Activated B cell treated with CpG ODN at 0.5 μM for 24 hours (primary cell): Measurements from ENCODE around the gene DCTN1. TPM values are rescaled to one million over a fixed set of nuclear protein-coding genes. Genes with fewer than 3 reads are reported as not detected.

Experiments used
- ATAC-seq: fragments of 200-7000 bp; cut with Tn5 transposase; one replicate; pipeline ENCODE4 v1.10.0; 2021; ENCODE audit warnings: low read depth, mild to moderate bottlenecking, moderate library complexity
- CTCF ChIA-PET: fragments of 350-600 bp; sonication (Branson Sonifier 250); formaldehyde crosslinking; loops from one replicate; lab custom pipeline; 2021; ENCODE audit warnings: antibody characterized with exemption; lab: Charles Lee
- POLR2A ChIA-PET: fragments of 350-600 bp; sonication (Branson Sonifier 250); formaldehyde crosslinking; loops from one replicate; lab custom pipeline; 2021; ENCODE audit warnings: antibody characterized with exemption; lab: Charles Lee
- DNase-seq: peaks from one replicate; pipeline ENCODE4 v3.0.0; 2022
- H3K27ac Mint-ChIP-seq: one replicate; pipeline ENCODE4 v1.8.0; 2020; ENCODE audit warnings: mixed read lengths
- H3K27me3 Mint-ChIP-seq: one replicate; pipeline ENCODE4 v1.8.0; 2021; ENCODE audit warnings: mixed read lengths
- H3K36me3 Mint-ChIP-seq: one replicate; pipeline ENCODE4 v1.8.0; 2021; ENCODE audit warnings: low read depth, mixed read lengths
- H3K4me1 Mint-ChIP-seq: one replicate; pipeline ENCODE4 v1.8.0; 2021; ENCODE audit warnings: mixed read lengths
- H3K4me3 Mint-ChIP-seq: one replicate; pipeline ENCODE4 v1.8.0; 2020; ENCODE audit warnings: mild to moderate bottlenecking, mixed read lengths
- H3K9me3 Mint-ChIP-seq: one replicate; pipeline ENCODE4 v1.8.0; 2020; ENCODE audit warnings: mixed read lengths
- CTCF ChIP-seq: fragments of 200-600 bp; IDR thresholded peaks from one replicate; pipeline ENCODE4 v1.8.0; 2022; ENCODE audit warnings: antibody characterized with exemption, mild to moderate bottlenecking
- intact Hi-C: fragments of 100-400 bp; cut with micrococcal nuclease; formaldehyde crosslinking; loops from one replicate; pipeline ENCODE4 v1.15.1; 2024
- total RNA-seq: library from RNA; stranded (reverse); gene quantifications from 2 replicates; pipeline ENCODE4 v1.2.3, GENCODE V29; 2022

Gene DCTN1
- total RNA-seq, 1 donor from 2014 or later, result 137 TPM

GRCh38 chr2:74313497-74313896 is 66.6 kb downstream of the DCTN1 start:
- Mint-ChIP-seq H3K4me3 (no peak overlapping the region), H3K4me1 (no peaks in the 10 kb centered on the region), H3K36me3 (peaks cover 11% of the 10 kb centered on the region), H3K27ac (no peak overlapping the region), H3K27me3 (no peaks in the 10 kb centered on the region), H3K9me3 (no peaks in the 10 kb centered on the region)
- ATAC-seq (no peak), DNase-seq (no peak)
- ChIA-PET CTCF (interaction anchor here (0.7 kb wide), 1 partner anchor 22 kb away, joined by 3 read pairs; no protein-coding TSS in a partner anchor), POLR2A (no interaction called here)
- no peak for TF ChIP-seq CTCF
- intact Hi-C loops, result no loop called here

GRCh38 chr2:74312913-74313312 is 67.2 kb downstream of the DCTN1 start:
- Mint-ChIP-seq H3K27me3 (no peaks in the 10 kb centered on the region), H3K4me3 (no peak overlapping the region), H3K36me3 (peaks cover 11% of the 10 kb centered on the region), H3K4me1 (no peaks in the 10 kb centered on the region), H3K9me3 (no peaks in the 10 kb centered on the region), H3K27ac (no peak overlapping the region)
- no peak for TF ChIP-seq CTCF
- POLR2A ChIA-PET, result no interaction called here
- CTCF ChIA-PET, result interaction anchor here (0.7 kb wide), 1 partner anchor 22 kb away, joined by 3 read pairs; no protein-coding TSS in a partner anchor
- DNase-seq, result no peak
- no peak for ATAC-seq
- intact Hi-C loops, result no loop called here

Other genes with a start within 250 kb of the DCTN1 start
- 18.8 and 19.1 TPM in 2 replicates for gene BOLA3, start 232.4 kb downstream of the DCTN1 start, total RNA-seq
- 314 and 318 TPM in 2 replicates for gene MOB1A, start 201.4 kb downstream of the DCTN1 start, total RNA-seq
- 135 and 150 TPM in 2 replicates for gene MTHFD2, start 181.7 kb downstream of the DCTN1 start, total RNA-seq
- gene SLC4A5, start 36.9 kb downstream of the DCTN1 start, total RNA-seq, result 5.4 and 5.9 TPM in 2 replicates
- 3.9 and 5.5 TPM in 2 replicates for gene C2orf81, start 41.3 kb upstream of the DCTN1 start, total RNA-seq
- gene WDR54, start 41.4 kb upstream of the DCTN1 start, total RNA-seq, result 32.3 and 33.5 TPM in 2 replicates
- 8.3 and 11.6 TPM in 2 replicates for gene RTKN, start 61.6 kb upstream of the DCTN1 start, total RNA-seq
- gene INO80B, start 74.8 kb upstream of the DCTN1 start, total RNA-seq, result 47.9 and 51.3 TPM in 2 replicates
- 61.4 and 65.3 TPM in 2 replicates for gene WBP1, start 78.1 kb upstream of the DCTN1 start, total RNA-seq
- 70.8 and 85.7 TPM in 2 replicates for gene MOGS, start 85.1 kb upstream of the DCTN1 start, total RNA-seq
- 86.9 and 98.8 TPM in 2 replicates for gene MRPL53, start 92.4 kb upstream of the DCTN1 start, total RNA-seq
- 29.3 and 40.4 TPM in 2 replicates for gene CCDC142, start 102.7 kb upstream of the DCTN1 start, total RNA-seq
- 41.9 and 49.1 TPM in 2 replicates for gene TTC31, start 102.8 kb upstream of the DCTN1 start, total RNA-seq
- gene LBX2, start 119.3 kb upstream of the DCTN1 start, total RNA-seq, result 0.69 and 1.2 TPM in 2 replicates
- gene PCGF1, start 127.4 kb upstream of the DCTN1 start, total RNA-seq, result 29.3 and 34.7 TPM in 2 replicates
- gene TLX2, start 134.1 kb upstream of the DCTN1 start, total RNA-seq, result not detected in 2 replicates
- gene DQX1, start 145.9 kb upstream of the DCTN1 start, total RNA-seq, result 0.51 and 0.73 TPM in 2 replicates
- 167 and 177 TPM in 2 replicates for gene AUP1, start 149.4 kb upstream of the DCTN1 start, total RNA-seq
- gene HTRA2, start 149.6 kb upstream of the DCTN1 start, total RNA-seq, result 49.4 and 53.1 TPM in 2 replicates
- gene LOXL3, start 173.6 kb upstream of the DCTN1 start, total RNA-seq, result 1.4 and 2.3 TPM in 2 replicates
- 33.8 and 35.1 TPM in 2 replicates for gene DOK1, start 174.4 kb upstream of the DCTN1 start, total RNA-seq